Measurements from ENCODE around the gene PLEKHA7.
"Not testable (repeated sequence)": the region's sequence is repeated elsewhere in the genome, so short reads cannot be mapped to it uniquely, and the experiment has no call there.

PLEKHA7 gene, protein sequence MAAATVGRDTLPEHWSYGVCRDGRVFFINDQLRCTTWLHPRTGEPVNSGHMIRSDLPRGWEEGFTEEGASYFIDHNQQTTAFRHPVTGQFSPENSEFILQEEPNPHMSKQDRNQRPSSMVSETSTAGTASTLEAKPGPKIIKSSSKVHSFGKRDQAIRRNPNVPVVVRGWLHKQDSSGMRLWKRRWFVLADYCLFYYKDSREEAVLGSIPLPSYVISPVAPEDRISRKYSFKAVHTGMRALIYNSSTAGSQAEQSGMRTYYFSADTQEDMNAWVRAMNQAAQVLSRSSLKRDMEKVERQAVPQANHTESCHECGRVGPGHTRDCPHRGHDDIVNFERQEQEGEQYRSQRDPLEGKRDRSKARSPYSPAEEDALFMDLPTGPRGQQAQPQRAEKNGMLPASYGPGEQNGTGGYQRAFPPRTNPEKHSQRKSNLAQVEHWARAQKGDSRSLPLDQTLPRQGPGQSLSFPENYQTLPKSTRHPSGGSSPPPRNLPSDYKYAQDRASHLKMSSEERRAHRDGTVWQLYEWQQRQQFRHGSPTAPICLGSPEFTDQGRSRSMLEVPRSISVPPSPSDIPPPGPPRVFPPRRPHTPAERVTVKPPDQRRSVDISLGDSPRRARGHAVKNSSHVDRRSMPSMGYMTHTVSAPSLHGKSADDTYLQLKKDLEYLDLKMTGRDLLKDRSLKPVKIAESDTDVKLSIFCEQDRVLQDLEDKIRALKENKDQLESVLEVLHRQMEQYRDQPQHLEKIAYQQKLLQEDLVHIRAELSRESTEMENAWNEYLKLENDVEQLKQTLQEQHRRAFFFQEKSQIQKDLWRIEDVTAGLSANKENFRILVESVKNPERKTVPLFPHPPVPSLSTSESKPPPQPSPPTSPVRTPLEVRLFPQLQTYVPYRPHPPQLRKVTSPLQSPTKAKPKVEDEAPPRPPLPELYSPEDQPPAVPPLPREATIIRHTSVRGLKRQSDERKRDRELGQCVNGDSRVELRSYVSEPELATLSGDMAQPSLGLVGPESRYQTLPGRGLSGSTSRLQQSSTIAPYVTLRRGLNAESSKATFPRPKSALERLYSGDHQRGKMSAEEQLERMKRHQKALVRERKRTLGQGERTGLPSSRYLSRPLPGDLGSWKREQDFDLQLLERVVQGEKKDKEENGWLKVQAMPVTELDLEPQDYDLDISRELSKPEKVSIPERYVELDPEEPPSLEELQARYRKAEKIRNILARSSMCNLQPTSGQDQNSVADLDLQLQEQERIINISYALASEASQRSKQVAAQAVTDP

DNA sequence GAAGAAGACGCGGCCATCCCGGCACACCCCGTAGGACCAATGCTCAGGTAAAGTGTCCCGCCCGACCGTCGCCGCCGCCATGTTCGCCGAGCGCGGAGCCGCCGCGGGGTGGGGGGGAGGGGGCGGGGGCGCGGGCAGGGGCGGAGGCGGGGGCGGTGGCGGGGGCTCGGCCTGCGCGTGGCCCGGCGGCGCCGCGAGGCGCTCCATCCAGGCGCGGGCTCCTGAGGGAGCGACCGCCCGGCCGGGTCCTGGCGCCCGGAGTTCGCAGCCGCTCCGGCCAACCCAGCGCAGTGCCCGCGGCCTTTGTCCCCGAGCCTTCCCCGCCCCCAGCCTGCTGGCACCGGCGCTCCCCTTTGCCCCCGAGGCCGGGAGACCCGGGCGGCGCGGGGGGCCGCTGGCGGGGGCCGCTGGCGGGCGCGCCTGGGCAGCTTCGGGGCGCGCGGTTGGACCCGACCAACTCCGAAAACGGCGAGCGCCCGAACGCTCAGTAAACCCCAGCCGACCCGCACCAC lies at the start of gene PLEKHA7:
Gene PLEKHA7 (minus strand): TSS at position 94 of the 512 bp plus-strand sequence. CDS start 13 bp downstream, at position 81.
- no peak for DNase-seq (ENCODE audit: low read depth)

DNA sequence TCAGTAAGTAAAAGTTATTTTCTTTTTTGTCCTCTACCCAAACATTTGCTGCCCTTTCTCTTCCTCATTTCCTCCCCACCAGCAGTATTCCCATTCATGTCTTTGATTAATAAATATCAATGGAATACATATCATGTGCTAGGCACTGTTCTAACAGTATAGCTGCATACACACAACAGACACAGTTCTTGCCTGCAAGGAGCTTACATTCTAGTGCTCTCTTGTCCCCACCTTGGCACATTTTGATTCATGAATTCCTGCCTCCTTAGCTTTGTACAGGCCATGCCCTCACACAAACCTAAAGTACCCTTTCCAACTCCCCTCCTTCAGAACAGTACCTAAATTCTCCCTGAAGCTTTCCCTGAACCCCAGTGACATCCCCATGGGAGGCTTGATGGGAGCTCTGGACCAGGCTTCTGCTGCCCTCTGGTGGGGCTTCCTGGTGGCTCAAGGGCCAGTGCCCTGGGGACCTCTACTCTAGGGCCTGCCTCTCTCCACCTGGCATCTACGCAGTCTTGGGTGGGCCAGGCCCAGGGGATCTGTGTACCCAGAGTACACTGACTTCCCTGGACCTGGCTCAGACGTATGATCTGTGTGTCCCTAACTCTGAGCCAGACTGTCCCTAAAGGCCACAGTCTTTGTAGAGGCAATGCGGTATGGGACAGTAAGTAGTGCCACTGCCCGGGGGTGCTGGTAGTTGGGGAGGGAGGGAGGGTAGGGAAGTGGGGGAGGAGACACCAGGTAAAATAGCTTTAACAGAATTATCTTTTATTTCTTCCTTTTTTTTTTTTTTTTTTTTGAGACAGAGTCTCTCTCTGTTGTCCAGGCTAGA lies 49.2 kb upstream of the PLEKHA7 start:
- no peak for DNase-seq (ENCODE audit: low read depth)

DNA sequence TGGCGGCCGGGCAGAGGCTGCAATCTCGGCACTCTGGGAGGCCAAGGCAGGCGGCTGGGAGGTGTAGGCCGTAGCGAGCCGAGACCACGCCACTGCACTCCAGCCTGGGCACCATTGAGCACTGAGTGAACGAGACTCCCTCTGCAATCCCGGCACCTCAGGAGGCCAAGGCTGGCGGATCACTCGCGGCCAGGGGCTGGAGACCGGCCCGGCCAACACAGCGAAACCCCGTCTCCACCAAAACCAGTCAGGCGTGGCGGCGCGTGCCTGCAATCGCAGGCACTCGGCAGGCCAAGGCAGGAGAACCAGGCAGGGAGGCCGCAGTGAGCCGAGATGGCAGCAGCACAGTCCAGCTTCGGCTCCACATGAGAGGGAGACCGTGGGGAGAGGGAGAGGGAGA lies 36.9 kb upstream of the PLEKHA7 start:
- not testable (repeated sequence) for DNase-seq (ENCODE audit: low read depth)

DNA sequence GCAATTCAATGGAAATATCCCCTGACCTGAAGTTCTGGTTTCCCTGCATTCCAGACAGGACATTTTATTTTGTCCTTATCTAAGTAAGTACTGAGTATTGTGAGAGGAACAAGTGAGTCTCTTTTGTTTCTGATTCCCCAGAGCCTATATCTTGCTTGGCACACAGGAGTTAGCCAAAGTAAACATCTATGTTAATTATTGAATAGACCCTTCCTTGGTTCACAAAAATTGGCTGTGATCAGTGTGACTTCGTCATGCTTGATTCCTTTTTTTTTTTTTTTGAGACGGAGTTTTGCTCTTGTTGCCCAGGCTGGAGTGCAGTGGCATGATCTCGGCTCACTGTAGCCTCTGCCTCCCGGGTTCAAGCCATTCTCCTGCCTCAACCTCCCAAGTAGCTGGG lies 34.3 kb upstream of the PLEKHA7 start:
- not testable (repeated sequence) for DNase-seq (ENCODE audit: low read depth)

DNA sequence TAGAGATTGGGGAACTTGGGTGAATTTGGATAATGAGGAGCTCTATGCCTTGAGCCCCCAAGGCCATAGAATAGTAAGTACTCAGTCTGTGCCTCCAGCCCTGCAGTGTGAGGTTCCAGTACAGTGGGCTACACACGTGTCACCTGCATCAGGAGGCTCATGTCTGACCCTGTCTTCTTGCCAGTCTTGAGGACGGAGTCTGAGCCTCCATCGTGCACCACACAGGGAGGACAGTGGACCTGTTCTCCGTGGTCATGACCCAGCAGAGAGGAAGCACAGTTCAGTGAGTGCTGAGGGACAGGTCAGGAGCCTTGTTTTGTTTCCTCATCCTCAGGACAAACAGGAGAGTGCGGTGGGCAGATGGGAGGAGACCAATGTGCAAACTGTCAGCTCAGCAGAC lies 32.5 kb upstream of the PLEKHA7 start:
- DNase-seq (ENCODE audit: low read depth), result no peak

DNA sequence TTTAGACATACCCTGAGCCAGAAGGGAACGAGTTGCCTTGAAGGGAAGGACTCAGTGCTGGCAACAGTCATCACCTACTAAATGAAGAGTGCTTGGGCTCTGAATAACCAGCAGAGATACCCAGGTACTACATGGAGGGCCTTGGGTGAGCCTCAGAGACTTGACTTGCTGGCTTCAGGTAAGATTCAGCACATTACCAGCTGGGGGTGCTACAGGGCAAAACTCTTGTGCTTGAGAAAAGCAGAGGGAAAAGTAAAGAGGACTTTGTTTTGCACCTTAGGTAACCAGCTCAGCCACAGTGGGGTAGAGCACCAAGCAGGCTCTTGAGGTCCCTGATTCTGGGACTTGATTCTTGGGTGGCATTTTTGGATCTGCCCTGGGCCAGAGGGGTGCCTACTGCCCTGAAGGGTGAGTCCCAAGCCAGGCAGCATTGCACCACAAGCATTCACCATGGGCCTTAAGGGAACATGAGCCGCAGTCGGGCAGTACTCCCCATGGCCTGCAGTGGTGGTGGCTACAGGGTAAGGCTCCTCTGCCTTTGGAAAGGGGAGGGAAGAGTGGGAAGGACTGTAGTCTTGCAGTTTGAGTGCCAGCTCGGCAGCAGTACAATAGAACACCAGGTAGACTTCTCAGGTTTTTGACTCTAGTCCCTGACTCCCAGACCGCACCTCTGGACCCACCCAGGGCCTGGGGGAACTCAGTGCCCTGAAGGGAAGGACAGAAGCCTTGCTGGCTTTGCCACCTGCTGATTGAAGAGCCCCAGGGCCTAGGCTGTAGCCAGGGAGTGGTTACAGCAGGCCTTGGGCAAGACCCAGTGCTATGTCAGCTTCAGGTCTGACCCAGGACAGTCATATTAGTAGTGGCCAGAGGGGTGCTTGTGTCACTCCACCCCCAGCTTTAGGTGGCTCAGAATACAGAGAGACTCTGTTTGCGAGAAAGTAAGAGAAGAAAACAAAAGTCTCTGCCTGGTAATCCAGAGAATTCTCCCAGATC lies 22.7 kb upstream of the PLEKHA7 start:
- no peak for DNase-seq (ENCODE audit: low read depth)

DNA sequence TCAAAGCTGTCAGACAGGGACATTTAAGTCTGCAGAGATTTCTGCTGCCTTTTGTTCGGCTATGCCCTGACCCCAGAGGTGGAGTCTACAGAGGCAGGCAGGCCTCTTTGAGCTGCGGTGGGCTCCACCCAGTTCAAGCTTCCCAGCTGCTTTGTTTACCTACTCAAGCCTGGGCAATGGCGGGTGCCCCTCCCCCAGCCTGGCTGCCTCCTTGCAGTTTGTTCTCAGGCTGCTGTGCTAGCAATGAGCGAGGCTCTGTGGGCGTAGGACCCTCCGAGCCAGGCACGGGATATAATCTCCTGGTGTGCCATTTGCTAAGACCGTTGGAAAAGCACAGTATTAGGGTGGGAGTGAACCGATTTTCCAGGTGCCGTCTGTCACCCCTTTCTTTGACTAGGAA lies 19.8 kb upstream of the PLEKHA7 start:
- DNase-seq (ENCODE audit: low read depth), result not testable (repeated sequence)

DNA sequence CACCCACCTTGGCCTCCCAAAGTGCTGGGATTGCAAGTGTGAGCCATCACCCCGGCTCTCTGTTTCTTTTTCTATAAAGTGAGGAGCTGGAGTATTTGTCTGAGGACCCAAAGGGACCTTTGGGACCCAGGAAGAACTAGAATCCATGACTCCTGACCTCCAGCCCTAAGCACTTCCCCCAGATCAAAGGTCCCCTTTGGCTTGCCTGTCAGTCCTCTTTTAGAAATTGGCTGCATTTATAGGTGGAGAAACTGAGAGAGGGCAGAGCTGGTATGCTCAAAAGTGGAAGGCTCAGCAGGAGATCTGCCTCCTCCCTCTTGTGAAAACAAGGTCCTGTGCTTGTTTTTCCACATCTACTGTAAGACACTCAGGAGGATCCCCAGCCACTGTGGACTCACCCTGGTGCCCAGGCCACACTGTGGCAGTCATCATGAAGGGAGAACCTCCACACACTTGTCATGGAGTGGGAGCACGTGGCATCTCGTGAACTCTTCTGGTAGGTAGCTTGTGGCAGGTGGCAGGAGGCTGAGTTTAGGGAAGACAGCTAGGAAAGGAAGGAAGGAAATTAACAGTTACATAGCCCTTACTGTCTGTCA lies 12.4 kb upstream of the PLEKHA7 start:
- DNase-seq (ENCODE audit: low read depth), result no peak

DNA sequence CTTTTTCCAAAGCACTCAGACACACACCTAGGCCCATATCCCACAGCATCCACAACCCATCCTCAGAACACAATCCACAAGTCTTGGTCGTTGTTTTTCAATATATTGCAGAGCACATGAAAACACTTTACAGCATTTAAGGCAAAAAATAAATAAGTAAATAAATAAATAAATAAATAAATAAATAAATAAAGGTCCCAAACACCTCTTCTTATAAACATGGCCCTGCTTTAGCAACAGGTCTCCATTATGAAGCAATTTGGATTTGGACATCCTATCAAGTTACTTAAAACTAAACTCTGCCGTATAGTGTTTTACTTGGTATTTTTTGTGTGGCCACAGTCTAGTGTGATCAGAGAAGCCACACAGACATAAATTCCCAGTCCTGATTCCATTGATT lies 10.7 kb upstream of the PLEKHA7 start:
- DNase-seq (ENCODE audit: low read depth), result no peak

DNA sequence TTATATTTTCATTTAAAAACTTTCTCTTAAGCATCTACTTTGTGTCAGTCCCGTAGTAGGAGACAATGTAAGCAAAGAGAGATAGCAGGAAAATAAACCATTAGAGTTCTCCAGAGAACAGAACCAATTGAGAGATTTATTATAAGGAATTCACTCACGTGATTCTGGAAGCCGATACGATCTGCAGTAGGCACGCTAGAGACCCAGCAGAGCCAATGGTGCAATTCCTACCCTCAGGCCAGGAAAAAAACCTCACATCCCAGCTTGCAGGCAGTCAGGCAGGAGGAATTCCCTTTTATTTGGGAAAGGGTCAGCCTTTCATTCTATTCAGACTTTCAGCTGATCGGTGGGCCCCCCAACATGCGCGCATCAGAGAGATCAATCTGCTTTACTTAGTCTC lies 7.3 kb upstream of the PLEKHA7 start:
- no peak for DNase-seq (ENCODE audit: low read depth)

DNA sequence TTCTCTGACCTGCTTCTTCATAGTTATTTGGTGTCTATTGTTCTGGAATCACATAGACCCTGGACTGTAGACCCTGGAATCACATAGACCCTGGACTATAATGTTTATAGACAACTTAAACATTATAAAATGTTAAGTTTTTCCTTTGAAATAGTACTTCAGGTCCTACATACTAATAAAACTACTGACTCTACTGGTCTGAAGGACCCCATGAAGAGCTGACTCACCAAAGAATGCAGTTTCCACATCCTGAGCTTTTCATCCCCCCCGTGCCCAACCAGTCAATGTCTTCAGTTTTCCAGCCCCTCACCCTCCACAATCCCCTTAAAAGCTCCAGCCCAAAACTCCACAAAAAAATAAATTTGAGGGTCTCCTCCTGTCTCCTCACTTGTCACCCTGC lies 6.6 kb upstream of the PLEKHA7 start:
- DNase-seq (ENCODE audit: low read depth), result no peak

DNA sequence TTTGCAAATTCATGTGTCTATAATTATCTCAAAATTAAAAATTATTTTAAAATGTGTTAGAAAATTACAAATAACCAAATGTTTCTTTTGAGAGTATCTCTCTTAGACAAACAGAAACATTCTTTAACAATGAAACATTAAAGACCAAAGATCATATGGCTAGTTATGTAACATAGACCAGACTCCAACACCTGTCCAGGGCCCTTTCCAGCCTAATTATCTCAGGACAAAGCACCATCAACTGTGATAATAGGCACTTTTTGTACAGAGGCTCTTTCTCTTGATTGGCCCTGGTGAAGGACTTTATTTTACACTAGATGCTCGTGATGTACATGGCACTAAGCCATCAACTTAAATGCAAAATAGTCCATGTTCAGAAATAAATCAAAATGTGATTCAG lies 5.0 kb upstream of the PLEKHA7 start:
- DNase-seq (ENCODE audit: low read depth), result no peak

DNA sequence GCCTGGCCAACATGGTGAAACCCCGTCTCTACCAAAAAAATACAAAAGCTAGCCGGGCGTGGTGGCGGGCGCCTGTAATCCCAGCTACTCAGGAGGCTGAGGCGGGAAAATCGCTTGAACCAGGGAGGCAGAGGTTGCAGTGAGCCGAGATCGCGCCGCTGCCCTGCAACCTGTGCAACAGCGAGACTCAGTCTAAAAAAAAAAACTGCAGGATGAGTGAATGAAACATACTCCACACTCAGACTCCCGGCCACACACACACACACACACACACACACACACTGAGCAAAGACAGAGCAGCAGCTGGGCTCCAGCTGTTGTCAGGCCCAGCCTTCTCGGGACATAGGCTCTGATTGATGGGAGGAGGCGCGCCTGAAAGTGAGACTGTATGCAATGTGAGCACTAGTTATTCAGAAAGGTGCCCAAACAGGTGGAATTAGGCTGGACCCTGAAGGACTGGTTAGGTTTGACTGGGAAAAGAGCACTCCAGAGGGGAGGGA lies 1.5 kb upstream of the PLEKHA7 start:
- no peak for DNase-seq (ENCODE audit: low read depth)

DNA sequence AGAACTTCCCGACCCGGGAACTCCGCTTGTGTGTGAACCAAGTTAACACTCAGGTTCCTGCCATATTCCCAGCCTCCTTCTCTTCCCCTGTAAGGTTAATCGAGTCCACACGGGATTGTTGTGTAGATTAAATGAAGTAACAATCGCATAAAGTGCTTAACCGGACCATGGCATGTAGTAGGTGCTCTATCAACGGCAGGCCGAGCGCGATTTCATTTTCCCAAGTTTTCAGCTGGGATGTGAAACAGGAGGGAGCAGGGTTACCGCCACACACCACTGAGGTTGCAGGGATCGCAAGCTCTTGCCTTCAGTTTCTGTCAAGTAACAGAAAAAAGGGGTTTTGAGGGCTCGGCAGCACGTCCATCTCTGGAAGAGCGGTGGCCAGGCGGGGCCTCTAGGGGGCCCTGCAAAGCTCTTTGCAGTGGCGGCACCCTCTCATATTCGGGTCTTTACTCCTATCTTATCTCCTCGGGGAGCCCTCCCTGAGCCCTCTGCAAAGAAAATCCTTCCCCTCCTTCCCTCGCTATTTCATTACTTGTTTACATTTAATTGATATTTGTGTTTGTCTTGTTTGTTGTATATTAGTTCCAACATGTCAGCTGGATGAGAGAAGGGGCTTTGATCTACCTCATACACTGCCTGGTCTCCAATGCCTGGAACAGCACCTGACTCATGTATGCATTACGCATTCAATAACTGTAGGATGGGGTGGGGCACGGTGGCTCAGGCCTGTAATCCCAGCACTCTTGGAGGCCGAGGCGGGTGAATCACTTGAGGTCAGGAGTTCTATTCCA lies 816 bp upstream of the PLEKHA7 start:
- no peak for DNase-seq (ENCODE audit: low read depth)

DNA sequence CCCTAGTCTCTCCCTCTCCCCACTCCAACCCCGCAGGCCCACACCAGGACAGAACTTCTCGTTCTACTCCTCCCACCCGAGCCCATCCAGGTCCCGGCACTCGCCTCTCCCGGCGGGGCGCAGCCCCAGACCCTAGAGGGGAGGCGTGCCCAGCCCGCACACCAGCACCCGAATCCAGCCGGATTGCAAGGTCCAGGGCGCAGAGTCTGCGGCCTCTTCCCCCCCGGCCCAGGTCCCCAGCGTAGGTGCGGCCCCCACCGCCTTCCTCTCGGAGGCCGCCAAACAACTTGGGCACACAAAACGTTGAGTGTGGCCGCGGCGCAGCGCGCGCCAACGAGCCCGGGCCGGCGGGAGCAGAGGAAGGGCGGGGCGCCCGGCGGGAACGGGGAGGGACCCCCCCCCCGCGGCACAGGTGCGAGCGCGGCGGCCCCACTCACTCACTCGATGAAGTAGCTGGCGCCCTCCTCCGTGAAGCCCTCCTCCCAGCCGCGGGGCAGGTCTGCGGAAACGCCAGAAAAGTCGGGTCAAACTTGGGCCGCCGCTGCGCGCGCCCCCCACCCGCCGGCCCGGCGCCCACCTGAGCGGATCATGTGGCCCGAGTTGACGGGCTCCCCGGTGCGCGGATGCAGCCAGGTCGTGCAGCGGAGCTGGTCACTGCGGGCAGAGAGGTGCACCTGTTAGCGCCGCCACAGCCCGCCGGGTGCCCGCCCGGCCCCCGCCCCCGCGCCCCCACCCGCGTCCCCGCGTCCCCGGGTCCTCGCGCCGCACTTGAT lies 480 bp downstream of the PLEKHA7 start:
- no peak for DNase-seq (ENCODE audit: low read depth)

DNA sequence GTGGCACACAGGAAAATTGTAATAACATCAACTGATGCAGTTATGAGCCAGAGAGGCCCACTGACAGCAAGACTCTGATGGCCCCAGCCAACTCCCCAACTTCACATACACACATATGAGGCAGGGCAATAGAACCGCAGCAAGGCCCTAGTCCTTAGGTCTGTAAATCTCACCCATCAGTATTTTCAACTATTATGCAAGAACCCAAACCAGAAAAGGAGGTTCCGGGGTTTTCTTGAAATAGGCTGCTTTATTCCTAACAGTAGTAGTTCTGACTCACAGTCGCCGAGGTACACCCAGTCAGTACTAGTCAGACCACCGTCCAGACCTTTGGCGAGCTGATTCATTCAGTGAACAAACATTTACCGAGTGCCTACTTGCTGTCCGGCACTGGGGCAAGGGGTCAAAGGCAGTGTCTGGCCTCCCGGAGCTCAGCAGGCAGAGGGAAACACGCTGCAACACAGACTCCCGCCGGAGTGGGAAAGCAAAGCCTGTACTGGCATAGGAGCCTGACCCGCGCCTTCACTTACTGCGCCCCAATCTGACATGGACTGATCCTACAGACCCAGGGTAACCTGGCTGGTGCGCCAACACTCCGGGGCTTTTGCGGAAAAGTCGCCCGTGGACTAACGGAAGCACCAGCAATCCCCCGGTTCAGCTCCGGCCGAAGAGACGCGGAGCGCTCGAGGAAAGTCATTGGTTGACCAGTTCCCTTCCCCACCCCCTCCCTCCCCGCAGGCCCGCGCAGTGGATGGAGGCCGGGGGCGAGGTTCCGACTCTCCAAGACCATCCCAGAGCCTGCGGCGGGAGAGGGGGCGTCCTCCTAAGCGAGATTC lies 1.3 kb downstream of the PLEKHA7 start:
- no peak for DNase-seq (ENCODE audit: low read depth)

DNA sequence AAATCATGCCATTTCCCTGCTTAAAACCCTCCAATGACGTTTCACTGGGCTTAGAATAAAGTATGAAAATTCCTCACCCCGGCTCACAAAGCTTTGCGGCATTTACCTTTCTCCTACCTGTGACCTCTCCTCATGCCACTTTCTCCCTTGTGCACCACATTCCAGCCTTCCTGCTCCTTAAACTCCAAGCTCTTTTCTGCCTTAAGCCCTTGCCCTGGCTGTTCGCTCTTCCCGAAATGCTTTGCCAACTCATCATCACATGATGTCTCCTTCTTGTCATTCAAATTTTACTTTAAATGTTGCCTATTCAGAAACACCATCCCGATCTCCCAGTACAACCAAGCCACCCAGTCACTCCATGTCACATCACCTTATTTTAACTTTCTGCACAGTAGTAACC lies 2.0 kb downstream of the PLEKHA7 start:
- DNase-seq (ENCODE audit: low read depth), result no peak
